Activated gamma-delta T cell treated with Interleukin-2 at 50 U/mL for 16 hours (primary cell): Measurements from ENCODE around the gene HDLBP.

Experiments
- DNase-seq: peaks from one replicate; pipeline ENCODE4 v3.0.0-alpha.2; 2020

The HDLBP gene

GRCh38 chr2:241248897-241249296 is 66.6 kb downstream of the HDLBP start:
- DNase-seq, result no peak

GRCh38 chr2:241248289-241248688 is 67.2 kb downstream of the HDLBP start:
- no peak for DNase-seq

DNA sequence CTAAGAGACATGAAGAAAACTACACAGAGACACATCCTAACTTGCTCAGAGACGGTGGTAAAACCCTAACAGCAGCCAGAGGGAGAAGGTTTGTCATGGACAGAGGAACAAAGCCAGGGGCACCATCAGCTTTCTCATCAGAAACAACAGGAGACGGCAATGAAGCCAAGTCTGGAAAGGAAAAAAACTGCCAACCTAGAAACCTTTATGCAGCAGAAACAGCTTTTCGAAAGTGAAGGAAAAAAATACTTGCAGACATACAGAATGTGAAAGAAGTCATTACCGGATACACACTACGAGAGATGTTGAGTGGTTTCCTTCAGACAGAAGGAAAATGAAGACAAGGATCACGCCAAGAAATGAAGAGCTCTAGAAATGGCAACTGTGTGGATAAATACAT is 71.1 kb downstream of the HDLBP start:
- DNase-seq, result no peak

GRCh38 chr2:241242306-241242705 is 73.2 kb downstream of the HDLBP start:
- DNase-seq, result no peak

- DNase-seq, result no peak
Observed at GRCh38 chr2:241241669-241242068, 73.8 kb downstream of the HDLBP start.

GRCh38 chr2:241240320-241241004 is 75.0 kb downstream of the HDLBP start:
- DNase-seq, result no peak

GRCh38 chr2:241239552-241240202 is 75.8 kb downstream of the HDLBP start:
- no peak for DNase-seq

DNA sequence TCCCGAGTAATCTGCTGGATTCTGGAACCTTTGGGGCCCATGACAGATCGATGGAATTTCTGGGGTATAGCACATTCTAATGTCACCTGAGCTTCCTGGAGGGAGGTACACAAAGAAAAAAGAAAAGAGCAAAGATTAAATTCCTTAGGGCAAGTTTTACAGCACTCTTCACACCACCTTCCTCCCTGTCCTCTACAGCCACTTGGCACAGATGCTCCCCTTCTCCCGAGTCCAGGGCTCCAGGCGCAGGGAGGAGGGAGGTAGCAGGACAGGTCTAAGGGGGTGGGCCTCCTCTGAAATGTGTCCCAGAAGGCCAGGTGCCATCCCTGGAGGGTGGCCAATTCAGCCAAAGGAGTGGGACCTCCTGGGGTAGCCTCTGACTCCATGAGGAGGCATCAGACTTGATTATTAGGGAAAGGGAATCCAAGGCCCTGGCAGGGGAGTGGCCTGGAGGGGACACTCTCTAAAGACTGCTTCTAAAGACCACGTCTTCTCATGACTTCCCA is 76.7 kb downstream of the HDLBP start:
- DNase-seq, result no peak

GRCh38 chr2:241237949-241238371 is 77.5 kb downstream of the HDLBP start:
- DNase-seq, result no peak

GRCh38 chr2:241237047-241237446 is 78.4 kb downstream of the HDLBP start:
- DNase-seq, result no peak

DNA sequence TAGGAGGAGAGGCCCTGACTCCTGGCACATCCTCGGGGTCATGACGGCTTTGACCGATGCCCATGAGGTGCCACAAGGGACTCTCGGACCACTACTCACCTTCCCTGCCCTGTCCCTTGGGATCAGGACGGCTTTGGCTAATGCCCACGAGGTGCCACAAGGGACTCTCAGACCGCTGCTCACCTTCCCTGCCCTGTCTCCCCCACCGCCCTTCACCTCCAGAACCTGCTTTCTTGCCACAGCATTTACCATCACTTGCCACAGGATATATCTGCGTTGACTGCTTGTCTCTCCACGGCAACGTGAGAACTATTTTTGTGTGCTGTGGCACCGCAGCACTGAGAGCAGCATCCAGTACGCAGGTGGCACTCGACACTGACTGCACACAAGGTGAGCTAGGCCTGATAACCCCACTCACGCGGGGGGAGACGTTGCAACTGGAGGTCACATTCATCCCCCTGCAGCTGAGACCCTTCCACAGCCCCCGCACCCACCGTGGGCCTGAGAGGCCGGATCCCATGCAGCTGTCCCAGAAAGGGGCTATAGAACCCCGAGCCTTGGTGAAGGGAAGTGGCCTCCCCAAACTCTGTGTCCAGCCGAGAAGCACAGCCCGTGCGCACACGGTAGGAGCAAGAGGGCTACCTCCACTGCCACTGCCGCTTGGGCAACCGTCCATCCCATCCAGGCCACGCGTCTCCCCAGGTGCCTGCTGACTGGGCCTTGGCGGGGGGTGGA is 79.4 kb downstream of the HDLBP start:
- no peak for DNase-seq

DNA sequence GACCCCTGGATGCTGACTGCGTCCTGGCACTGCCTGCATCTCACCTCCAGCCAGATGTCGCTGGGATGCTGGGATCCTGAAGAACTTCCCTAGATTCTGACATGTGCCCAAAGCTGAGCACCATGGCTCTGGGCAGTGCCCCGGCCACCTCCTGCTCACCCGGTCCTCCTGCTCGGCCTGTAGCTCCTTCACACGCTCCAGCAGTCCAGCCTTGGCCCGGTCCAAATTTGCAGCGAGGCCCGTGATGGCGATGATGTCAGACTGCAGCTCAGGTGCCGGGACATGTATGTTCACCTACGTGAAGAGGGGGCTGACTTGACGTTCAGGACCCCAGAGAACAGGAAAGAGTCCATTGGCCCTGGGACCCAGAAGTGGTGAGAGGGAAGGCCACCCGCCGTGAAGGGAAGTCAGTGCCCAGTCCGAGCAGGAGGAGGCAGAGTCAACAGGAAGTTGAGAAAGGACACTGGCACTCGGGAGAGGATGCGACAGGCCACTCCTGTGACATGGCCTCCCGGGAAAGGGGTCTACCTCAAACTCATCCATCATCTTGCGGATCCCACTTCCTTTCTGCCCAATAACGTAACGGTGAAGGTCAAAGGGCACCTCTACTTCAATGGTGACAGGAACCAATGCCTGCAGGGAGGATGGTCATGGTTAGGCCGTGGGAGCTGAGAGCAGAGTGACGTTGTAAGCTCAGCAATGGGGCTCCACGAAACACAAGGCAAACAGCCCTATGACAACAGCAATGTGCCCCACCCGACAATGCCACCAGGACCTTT is 80.3 kb downstream of the HDLBP start:
- DNase-seq, result no peak

DNA sequence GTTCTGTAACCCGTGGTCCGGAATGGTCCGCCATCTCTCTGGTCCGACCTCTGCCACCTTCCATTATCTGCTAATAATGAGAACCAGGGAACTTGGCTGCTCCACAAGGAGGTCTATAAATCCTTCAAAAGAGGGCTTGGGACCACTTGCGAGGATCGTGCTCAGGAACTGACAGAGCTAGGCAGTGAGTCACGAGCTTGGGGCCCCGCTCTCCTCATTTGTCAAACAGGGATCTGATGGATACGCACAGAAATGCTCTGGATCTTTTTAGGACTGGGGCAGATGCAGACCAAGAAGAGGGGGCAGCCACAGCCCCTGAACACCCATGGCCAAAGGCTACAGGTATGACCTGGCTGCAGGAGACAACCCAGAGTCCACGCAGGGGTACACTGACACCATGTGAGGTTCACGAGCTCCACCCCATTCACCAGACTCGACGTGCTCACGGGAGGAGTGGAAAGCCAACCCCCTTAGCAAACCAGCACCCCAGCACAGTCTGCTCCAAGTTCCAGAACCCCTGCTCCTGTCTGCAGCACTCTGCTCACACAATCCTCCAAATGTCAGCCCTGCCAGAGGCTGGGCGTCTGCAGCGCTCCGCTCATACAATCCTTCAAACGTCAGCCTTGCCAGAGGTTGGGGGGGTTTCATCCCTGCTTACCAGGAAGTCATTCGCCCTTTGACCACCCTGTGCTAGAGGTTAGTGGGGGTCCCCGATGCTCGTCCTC is 81.2 kb downstream of the HDLBP start:
- no peak for DNase-seq

DNA sequence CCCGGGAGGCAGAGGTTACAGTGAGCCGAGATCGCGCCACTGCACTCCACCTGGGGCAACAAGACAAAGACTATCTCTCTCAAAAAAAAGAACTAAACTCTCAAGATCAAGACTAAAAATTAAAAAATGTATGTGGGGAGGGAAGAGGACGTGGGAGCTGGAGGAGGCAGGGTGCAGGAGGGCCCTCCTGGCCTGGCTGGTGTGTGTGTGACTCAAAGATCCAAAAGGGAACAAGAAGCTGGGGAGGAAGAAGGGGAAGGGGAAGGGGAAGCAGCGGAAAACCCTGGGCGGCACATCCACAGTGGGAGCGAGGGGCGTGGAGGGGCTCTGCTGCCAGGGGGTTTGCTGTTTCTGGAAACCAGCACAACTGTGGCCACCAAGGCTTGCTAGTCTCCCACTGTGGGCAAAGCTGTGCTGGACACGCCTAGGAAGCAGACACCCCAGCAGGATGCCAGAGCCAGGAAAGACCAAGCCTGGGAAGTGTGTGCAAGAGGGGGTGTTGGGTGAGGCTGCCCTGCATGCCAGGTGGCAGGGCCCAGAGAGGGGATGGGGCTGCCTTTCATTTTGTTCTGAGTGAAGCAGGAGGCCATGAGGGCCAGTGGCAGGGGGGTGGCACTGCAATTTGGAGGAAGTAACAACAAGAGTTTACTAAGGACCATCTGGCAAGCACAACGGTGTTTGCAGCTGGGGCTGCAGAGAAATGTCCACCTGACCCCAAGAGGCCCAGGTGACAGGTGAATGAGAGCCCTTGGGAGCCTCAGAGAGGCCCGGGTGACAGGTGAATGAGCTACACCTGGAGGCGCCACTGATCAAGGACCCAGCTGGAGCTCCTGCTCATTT is 82.5 kb downstream of the HDLBP start:
- DNase-seq, result no peak

DNA sequence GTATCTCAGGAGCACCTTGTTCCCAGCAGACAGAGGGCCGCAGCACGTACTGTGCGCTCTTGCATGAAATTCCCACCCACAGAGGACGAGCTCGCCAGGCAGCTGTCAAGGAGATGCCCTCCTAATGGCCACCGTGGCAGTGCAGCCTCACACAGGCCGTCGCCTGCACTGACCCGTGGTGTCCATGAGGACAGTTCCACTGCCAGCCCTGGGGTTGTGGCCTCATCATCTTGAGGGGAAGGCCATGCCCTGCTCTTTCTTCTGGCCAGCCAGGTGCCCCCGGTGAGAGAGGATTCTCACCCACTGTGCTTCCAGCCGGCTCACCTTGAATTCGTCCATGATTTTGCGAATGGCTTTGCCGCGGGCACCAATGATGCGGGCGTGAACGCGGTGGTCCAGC is 85.0 kb downstream of the HDLBP start:
- no peak for DNase-seq

DNA sequence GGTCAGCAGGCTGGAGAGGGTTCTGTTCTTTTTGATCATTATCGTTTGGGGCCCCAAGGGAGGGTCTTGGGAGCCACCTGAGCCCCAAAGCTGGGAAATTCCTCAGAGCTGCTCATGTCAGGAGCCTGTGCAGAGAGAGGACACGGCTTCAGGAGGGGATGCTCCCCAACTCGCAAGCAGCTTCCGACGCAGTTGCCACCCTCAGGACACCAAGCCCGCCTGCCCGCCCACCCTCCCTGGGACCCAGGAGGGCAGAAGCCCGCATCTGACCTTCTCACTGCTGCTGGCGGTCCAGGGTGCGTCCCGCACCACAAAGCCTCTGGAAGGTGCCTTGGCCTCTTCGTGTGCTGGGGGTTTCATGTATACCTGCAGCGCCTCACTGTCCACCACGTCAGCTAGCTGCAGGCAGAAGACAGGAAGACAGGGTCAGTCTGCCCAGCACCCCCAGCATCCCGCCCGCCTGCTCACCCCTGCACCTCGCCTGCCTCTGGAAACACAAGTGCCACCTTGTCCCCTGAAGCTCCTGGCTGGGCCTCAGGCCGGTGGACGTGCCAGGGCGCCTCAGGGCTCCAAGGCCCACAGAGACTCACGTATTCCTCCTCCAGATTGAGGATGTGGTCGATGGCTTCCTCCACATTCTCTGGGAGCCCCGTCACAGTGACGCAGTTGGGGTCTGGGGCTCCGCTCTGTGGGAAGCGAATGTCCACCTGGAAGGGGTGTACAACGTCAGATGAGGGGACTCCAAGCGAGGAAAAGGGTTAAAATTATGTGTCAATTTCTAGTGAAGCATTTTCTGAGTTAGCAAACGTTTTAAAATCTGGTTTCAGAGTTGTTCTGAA is 85.7 kb downstream of the HDLBP start:
- no peak for DNase-seq

DNA sequence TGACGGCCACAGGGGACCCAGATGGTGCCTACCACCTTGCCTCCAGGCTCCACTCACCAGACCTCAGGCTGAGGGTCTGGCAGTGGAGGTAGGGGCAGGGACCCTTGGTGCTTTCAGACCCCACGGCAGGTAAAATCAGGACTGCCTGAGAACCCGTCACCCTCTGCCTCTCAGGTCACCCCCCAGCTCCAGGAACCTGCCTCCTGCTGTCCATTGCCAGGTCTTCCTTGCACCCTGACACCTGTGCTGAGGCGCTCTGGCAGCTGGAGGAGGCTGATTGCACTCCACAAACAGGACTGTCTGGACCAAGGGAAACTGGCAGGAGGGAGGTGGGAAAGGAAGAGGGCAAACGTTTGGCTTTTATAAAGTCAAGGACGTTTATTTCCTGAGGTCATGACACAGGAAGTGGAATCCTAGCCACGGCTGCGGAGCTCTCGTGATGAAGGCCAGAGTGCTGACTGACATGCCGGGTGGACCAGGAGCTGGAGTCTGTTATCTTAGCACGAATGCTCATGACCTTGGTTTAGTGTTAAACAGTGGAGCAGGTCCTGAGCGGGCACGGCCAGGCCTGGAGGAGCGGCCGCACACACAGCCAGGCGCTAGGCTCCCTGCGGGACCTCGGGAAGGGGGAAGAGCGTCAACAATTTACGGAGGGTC is 86.5 kb downstream of the HDLBP start:
- DNase-seq, result no peak

- no peak for DNase-seq
Observed at GRCh38 chr2:241228081-241228859, 87.2 kb downstream of the HDLBP start.

DNA sequence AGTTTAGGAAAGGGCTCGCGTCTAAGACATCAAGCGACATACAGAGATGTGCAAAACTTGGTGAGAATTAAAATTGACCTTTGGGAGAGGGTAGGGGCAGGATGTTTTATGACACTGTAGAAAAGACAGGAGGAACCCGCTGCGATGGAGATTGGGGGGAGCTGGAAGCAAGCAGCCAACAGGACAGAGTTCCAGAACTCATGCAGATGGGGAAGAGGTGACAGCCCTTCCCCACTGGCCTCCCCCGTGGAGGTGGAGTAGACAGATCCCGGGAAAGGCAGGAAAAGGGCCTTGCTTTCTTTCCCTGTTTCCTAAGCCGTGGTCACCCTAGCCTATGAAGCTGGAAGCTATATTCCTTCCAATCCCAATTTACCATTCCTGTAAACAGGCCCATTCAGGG is 87.9 kb downstream of the HDLBP start:
- DNase-seq, result no peak
